Erythroblast (primary cell): ENCODE results near the gene DOP1B.
"Not testable (repeated sequence)": the region's sequence is repeated elsewhere in the genome, so short reads cannot be mapped to it uniquely, and the experiment has no call there.

Source experiments
- DNase-seq, 2 experiments: peaks; one replicate each; lab custom pipeline; 2025; lab: John Stamatoyannopoulos, UW
- GATA1 ChIP-seq: IDR thresholded peaks from 2 replicates; pipeline ENCODE4 v1.6.1; 2011; ENCODE audit warnings: low read depth, mild to moderate bottlenecking, control low read depth, low read length, moderate library complexity
- POLR2A ChIP-seq: IDR thresholded peaks from 2 replicates; pipeline ENCODE4 v1.6.1; 2011; ENCODE audit warnings: mild to moderate bottlenecking, low read length

The DOP1B gene

GRCh38 chr21:36126621-36127110, 30.0 kb upstream of the DOP1B start:
- TF ChIP-seq GATA1 (no peak), POLR2A (no peak)
- DNase-seq: no peak

DNA sequence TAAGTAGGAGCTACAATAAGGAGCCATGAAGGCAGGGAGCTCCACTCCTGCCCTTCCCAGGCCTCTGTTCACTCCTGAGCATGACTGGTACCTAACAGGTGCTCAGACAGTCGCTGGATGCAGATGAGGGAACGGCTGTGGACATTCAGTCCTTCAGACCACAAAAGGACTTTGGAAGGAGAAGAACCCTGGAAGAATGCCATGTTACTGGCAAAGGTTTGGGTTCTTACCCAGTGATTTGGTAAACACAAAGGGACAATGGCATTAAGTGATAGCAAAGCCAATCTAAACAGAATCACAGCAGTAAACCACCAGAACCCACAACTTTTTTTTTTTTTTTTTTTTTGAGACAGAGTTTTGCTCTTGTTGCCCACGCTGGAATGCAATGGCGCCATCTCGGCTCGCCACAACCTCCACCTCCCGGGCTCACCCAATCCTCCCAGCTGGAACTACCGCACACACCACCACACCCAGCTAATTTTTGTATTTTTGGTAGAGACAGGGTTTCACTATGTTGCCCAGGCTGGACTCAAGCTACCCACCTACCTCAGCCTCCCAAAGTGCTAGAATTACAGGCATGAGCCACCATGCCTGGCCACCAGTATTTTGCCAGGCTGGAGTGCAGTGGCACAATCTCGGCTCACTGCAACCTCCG, 29.2 kb upstream of the DOP1B start:
- no peak for DNase-seq
- TF ChIP-seq POLR2A (no peak), GATA1 (no peak)

DNA sequence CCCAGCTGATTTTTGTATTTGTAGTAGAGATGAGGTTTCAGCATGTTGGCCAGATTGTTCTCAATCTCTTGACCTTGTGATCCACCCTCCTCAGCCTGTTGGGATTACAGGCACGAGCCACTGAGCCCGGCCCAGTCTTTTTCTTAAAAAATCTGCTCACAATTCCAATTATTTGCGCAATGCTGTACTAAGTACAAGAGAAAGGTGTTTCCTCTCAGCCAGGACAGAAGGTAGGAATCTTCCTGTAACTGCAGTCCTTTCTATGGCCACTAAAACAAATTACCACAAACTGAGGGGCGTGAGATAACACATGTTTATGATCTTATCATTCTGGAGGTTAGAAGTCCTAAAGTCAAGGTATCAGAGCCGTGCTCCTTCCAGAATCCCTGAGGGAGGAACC, 28.6 kb upstream of the DOP1B start:
- DNase-seq: no peak
- TF ChIP-seq GATA1 (no peak), POLR2A (no peak)

- DNase-seq: no peak
- TF ChIP-seq POLR2A (no peak), GATA1 (no peak)
These were observed 27.4 kb upstream of the DOP1B start for GRCh38 chr21:36129219-36129618.

DNA sequence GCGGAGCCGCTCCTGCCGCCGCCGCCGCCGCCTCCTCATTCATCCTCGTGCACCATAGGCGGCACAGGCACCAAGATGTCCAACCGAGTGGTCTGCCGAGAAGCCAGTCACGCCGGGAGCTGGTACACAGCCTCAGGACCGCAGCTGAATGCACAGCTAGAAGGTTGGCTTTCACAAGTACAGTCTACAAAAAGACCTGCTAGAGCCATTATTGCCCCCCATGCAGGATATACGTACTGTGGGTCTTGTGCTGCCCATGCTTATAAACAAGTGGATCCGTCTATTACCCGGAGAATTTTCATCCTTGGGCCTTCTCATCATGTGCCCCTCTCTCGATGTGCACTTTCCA, 26.2 kb upstream of the DOP1B start:
- DNase-seq: not testable (repeated sequence)

GRCh38 chr21:36130839-36131238, 25.8 kb upstream of the DOP1B start:
- DNase-seq: not testable (repeated sequence)

GRCh38 chr21:36132696-36133095, 23.9 kb upstream of the DOP1B start:
- no peak for DNase-seq
- no peak for TF ChIP-seq POLR2A
- no peak for TF ChIP-seq GATA1

DNA sequence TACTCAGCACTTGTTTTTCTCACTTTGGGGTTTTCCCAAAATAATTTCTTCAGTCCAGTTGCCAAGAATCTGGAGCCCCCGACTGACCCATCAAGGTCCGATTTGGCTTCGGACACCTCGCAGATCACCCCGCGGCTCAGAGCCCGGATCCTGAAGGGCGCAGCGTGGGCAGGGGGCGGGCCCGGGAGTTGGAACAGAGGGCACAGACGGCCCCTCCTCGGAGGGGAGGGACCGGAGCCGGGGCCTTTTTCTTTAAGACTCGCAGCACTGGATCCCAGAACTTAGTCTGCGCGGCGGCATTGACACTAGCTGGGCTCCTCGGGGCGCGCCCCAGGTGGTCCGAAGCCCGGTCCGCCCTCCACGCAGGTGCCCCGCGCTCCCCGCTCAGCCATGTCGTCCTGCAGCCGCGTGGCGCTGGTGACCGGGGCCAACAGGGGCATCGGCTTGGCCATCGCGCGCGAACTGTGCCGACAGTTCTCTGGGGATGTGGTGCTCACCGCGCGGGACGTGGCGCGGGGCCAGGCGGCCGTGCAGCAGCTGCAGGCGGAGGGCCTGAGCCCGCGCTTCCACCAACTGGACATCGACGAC, 21.7 kb upstream of the DOP1B start, which contains the start of gene CBR3:
CBR3 (plus strand) TSS at position 277 of the 588 bp plus-strand sequence; CDS start at position 391, 114 bp downstream.
- TF ChIP-seq GATA1 (no peak), POLR2A (no peak)
- DNase-seq: peak in 1 of 2 experiments; percentile 41

- DNase-seq: peak; percentile 32 to 58
- no peak for TF ChIP-seq GATA1
- no peak for TF ChIP-seq POLR2A
These were observed 21.1 kb upstream of the DOP1B start for GRCh38 chr21:36135391-36136102.

DNA sequence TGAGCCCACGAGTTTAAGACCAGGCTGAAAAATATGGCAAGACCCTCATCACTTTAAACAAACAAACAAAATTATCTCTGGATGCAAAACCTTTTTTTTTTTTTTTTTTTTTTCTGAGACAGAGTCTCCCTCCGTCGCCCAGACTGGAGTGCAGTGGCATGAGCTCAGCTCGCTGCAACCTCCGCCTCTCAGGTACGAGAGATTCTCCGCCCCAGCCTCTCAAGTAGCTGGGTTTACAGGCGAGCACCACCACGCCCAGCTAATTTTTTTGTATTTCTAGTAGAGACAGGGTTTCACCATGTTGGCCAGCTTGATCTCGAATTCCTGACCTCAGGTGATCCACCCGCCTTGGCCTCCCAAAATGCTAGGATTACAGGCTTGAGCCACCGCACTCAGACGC, 16.8 kb upstream of the DOP1B start:
- DNase-seq: not testable (repeated sequence)

DNA sequence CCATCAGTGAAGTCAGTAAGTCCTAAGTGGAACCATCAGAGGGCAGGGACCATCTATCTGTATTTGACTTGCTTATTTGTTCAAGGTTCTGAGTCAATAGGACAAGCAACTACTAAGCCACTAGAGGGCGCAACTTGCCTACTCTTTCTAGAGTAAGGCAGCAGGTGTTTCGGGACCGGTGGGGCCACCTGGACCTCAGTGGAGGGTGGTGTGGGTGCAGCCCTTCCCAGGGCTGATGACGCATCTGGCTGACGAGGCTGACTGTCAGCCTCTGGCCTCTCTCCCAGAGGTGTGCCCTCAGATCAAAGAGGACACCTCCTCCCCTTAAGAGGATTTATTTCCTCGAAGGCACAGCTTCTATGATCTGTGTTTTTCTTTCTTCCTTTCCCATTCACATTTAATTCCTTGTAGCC, 15.1 kb upstream of the DOP1B start:
- peak; percentile 84 to 91 for DNase-seq
- no peak for TF ChIP-seq GATA1
- TF ChIP-seq POLR2A: no peak

DNA sequence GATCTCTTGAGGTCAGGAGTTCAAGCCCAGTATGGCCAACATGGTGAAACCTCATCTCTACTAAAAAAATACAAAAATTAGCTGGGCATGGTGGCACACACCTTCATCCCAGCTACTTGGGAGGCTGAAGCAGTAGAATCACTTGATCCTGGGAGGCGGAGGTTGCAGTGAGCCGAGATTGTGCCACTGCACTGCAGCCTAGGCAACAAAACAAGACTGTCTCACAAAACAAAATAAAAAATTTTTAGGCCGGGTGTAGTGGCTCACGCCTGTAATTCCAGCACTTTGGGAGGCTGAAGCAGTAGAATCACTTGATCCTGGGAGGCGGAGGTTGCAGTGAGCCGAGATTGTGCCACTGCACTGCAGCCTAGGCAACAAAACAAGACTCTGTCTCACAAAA, 12.4 kb upstream of the DOP1B start:
- not testable (repeated sequence) for DNase-seq

DNA sequence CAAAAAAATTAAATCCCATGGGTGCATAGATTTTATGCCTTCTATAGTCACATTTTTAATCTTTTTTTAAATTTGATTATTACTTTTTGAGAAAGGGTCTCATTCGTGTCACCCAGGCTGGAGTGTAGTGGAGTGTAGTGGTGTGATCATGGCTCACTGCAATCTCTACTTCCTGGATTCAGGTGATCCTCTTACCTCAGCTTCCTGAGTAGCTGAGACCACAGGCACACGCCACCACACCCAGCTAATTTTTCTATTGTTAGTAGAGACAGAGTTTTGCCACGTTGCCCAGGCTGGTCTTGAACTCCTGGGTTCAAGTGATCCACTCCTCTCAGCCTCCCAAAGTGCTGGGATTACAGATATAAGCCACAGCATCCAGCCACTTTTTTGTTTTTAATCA, 11.4 kb upstream of the DOP1B start:
- TF ChIP-seq POLR2A (no peak), GATA1 (no peak)
- no peak for DNase-seq

DNA sequence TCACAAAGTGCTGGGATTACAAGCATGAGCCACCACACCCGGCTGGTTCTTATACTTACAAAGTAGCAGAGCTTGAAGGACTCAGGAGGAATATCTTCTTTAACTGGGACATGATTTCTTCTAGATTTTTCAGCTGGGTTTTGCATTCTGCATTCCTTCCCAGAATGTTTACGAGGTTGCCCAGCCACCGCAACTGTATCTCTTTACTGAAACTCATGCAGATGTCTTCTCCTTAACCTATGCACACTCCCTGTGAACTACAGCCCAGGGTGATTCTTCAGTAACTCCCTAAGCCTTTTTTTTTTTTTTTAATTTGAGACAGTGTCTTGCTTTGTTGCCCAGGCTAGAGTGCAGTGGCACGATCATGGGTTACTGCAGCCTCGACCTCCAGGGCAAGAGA, 8.7 kb upstream of the DOP1B start:
- no peak for DNase-seq
- no peak for TF ChIP-seq GATA1
- TF ChIP-seq POLR2A: no peak

GRCh38 chr21:36148886-36149285, 7.7 kb upstream of the DOP1B start:
- no peak for DNase-seq
- TF ChIP-seq POLR2A (no peak), GATA1 (no peak)
